Activated CD8-positive, alpha-beta memory T cell treated with anti-CD3 and anti-CD28 coated beads for 1 hour (primary cell): ENCODE data around the gene CST1.

Experiments
- DNase-seq, 2 donors: peaks; one replicate each; pipeline ENCODE4 v3.0.0-alpha.2; 2020; ENCODE audit warnings: low read depth in 1 of 2; ENCODE audit errors: extremely low read depth in 1 of 2

Gene CST1

DNA sequence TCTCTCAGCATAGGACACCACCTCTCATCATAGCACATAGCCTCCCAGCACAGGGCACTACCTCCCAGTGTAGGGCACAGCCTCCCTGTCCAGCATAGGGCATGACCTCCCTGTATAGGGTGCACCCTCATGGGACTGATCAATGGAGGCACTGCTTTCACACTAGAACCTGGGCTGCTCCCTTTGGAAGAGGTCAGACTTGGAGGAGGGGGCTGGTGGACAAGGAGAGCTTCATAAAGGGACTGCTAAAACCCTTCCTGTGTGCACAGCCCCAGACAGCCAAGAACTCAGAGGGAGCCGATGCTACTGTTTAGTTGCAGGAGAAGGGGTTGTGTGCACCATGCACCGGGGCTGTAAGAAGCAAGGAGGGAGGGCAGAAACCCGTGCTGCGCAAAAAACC lies 40.0 kb downstream of the CST1 start:
- no peak for DNase-seq

GRCh38 chr20:23705895-23706294 lies 44.8 kb downstream of the CST1 start:
- no peak for DNase-seq

- DNase-seq, result no peak
These were observed 48.7 kb downstream of the CST1 start for GRCh38 chr20:23702021-23702420.

DNA sequence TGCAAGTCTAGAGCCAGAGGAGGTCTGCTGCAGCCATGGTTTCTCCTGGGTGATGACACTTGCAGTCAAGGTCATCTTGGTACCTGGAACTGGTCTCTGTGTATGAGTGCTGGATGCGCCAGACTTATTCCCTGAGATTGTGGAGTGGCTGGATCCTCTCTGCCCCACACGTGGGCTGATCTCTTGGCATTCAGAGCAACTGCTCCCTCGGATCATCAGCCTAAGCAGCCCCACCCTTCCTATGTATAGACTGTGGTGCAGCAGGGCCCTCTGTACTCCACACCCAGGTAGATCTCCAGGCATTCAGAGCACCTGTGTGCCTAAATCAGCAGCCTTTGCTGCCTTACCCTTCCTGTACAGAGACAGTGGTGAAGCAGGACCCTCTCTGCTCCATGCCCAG lies 49.8 kb downstream of the CST1 start:
- DNase-seq, result no peak

- no peak for DNase-seq
These were observed 52.8 kb downstream of the CST1 start for GRCh38 chr20:23697947-23698346.
